Activated CD4-positive, alpha-beta T cell treated with anti-CD3 and anti-CD28 coated beads for 36 hours (primary cell): ENCODE results near the gene CDC42EP3. TPM values are rescaled to one million over a fixed set of nuclear protein-coding genes. Genes with fewer than 3 reads are reported as not detected.

ENCODE experiments used
- ATAC-seq: fragments of 200-7000 bp; cut with Tn5 transposase; one replicate; pipeline ENCODE4 v1.10.0; 2021; ENCODE audit warnings: mild to moderate bottlenecking, moderate library complexity
- CTCF ChIA-PET: fragments of 350-600 bp; sonication (Branson Sonifier 250); formaldehyde crosslinking; loops from one replicate; lab custom pipeline; 2021; ENCODE audit warnings: antibody characterized with exemption; lab: Charles Lee
- POLR2A ChIA-PET: fragments of 350-600 bp; sonication (Branson Sonifier 250); formaldehyde crosslinking; loops from one replicate; lab custom pipeline; 2021; ENCODE audit warnings: antibody characterized with exemption, inconsistent platforms; lab: Charles Lee
- DNase-seq: peaks from one replicate; pipeline ENCODE4 v3.0.0-alpha.2; 2020
- H3K27ac Mint-ChIP-seq: one replicate; pipeline ENCODE4 v1.8.0; 2021; ENCODE audit warnings: mixed read lengths
- H3K27me3 Mint-ChIP-seq: one replicate; pipeline ENCODE4 v1.8.0; 2021; ENCODE audit warnings: mixed read lengths
- H3K36me3 Mint-ChIP-seq: one replicate; pipeline ENCODE4 v1.8.0; 2021; ENCODE audit warnings: low read depth, mixed read lengths
- H3K4me1 Mint-ChIP-seq: one replicate; pipeline ENCODE4 v1.8.0; 2021; ENCODE audit warnings: mixed read lengths
- H3K4me3 Mint-ChIP-seq: one replicate; pipeline ENCODE4 v1.8.0; 2021; ENCODE audit warnings: mild to moderate bottlenecking, moderate library complexity, mixed read lengths
- H3K9me3 Mint-ChIP-seq: one replicate; pipeline ENCODE4 v1.8.0; 2021; ENCODE audit warnings: low read depth, mixed read lengths
- intact Hi-C, 2 experiments: fragments of 100-400 bp; cut with DNase I in 1 of 2; cut with micrococcal nuclease in 1 of 2; formaldehyde crosslinking; loops; one replicate each; pipeline versions ENCODE4 v1.14.2 to v1.15.1; 2022 to 2024; cut with DNase I, micrococcal nuclease
- total RNA-seq, 2 experiments: library from RNA; stranded (reverse); gene quantifications; one replicate each; pipeline ENCODE4 v1.2.3, GENCODE V29; 2021

CDC42EP3 gene
- total RNA-seq = 10 to 100 TPM; 16.4 to 25.2 TPM

- Mint-ChIP-seq H3K27ac (peak within 1 kb of the TSS; percentile 83), H3K4me1 (peaks cover 44% of the 10 kb centered on the region), H3K27me3 (no peaks in the 10 kb centered on the region), H3K4me3 (peak within 1 kb of the TSS; percentile 83), H3K36me3 (peaks cover 10% of the 10 kb centered on the region), H3K9me3 (no peaks in the 10 kb centered on the region)
- peak; percentile 70 for ATAC-seq
- ChIA-PET POLR2A (interaction anchor here (0.6 to 0.7 kb wide), 2 partner anchors 183 to 709 kb away, joined by 4 to 7 read pairs; no protein-coding TSS in a partner anchor), CTCF (interaction anchor here (0.6 to 1.3 kb wide), 7 partner anchors 23 to 256 kb away, joined by 3 to 6 read pairs (median 3); no protein-coding TSS in a partner anchor)
- peak; percentile 82 for DNase-seq
- intact Hi-C loops = loop anchor here (1.0 to 5.0 kb wide), 12 partner anchors 13 to 706 kb away; partner anchors contain the start of genes ATL2 (in 1 of the 2), CEBPZ (in 1 of the 2), NDUFAF7 (in 1 of the 2) and PRKD3 (in 1 of the 2)
These were observed at the start of gene CDC42EP3 for GRCh38 chr2:37671009-37671815. Gene CDC42EP3, minus strand, starts transcription at chr2:37671642. Its CDS starts 25,055 bp downstream, at chr2:37646587.

- ChIA-PET POLR2A (no interaction called here), CTCF (no interaction called here)
- Mint-ChIP-seq H3K36me3 (no peaks in the 10 kb centered on the region), H3K9me3 (peaks cover 5% of the 10 kb centered on the region), H3K27ac (no peak overlapping the region), H3K27me3 (no peaks in the 10 kb centered on the region), H3K4me3 (no peak overlapping the region), H3K4me1 (no peaks in the 10 kb centered on the region)
- no peak for ATAC-seq
- intact Hi-C loops = no loop called here
- no peak for DNase-seq
These were observed 49.7 kb upstream of the CDC42EP3 start for GRCh38 chr2:37721201-37721560.

GRCh38 chr2:37720533-37721200 lies 49.2 kb upstream of the CDC42EP3 start:
- ATAC-seq (no peak), DNase-seq (no peak)
- ChIA-PET POLR2A (no interaction called here), CTCF (no interaction called here)
- H3K27me3 Mint-ChIP-seq = no peaks in the 10 kb centered on the region
- peaks cover 6% of the 10 kb centered on the region for H3K9me3 Mint-ChIP-seq
- intact Hi-C loops = no loop called here
- no peaks in the 10 kb centered on the region for H3K4me1 Mint-ChIP-seq
- no peak overlapping the region for H3K27ac Mint-ChIP-seq
- no peak overlapping the region for H3K4me3 Mint-ChIP-seq
- H3K36me3 Mint-ChIP-seq = no peaks in the 10 kb centered on the region

- peaks cover 1% of the 10 kb centered on the region for H3K36me3 Mint-ChIP-seq
- peaks cover 3% of the 10 kb centered on the region for H3K4me1 Mint-ChIP-seq
- H3K27me3 Mint-ChIP-seq = no peaks in the 10 kb centered on the region
- no peak for ATAC-seq
- POLR2A ChIA-PET = interaction anchor here (0.6 kb wide), 1 partner anchor 52 kb away, joined by 3 read pairs; no protein-coding TSS in a partner anchor
- H3K4me3 Mint-ChIP-seq = no peak overlapping the region
- no peak overlapping the region for H3K27ac Mint-ChIP-seq
- intact Hi-C loops = no loop called here
- CTCF ChIA-PET = interaction anchor here (1.1 kb wide), 1 partner anchor 114 kb away, joined by 3 read pairs; no protein-coding TSS in a partner anchor
- peaks cover 13% of the 10 kb centered on the region for H3K9me3 Mint-ChIP-seq
- DNase-seq = no peak
These were observed 47.2 kb upstream of the CDC42EP3 start for GRCh38 chr2:37718515-37719161.

GRCh38 chr2:37713258-37713700 lies 41.8 kb upstream of the CDC42EP3 start:
- ChIA-PET CTCF (interaction anchor here (1.9 kb wide), 1 partner anchor 164 kb away, joined by 7 read pairs; no protein-coding TSS in a partner anchor), POLR2A (interaction anchor here (0.6 to 1.0 kb wide), 2 partner anchors 336 to 971 kb away, joined by 3 read pairs; no protein-coding TSS in a partner anchor)
- intact Hi-C loops = no loop called here
- H3K4me1 Mint-ChIP-seq = peaks cover 28% of the 10 kb centered on the region
- ATAC-seq (peak; percentile 75), DNase-seq (peak; percentile 23)
- peaks cover 1% of the 10 kb centered on the region for H3K36me3 Mint-ChIP-seq
- H3K9me3 Mint-ChIP-seq = peaks cover 11% of the 10 kb centered on the region
- no peaks in the 10 kb centered on the region for H3K27me3 Mint-ChIP-seq
- no peak overlapping the region for H3K27ac Mint-ChIP-seq
- no peak overlapping the region for H3K4me3 Mint-ChIP-seq

- H3K27ac Mint-ChIP-seq = peak overlapping the region; percentile 17
- H3K4me1 Mint-ChIP-seq = peaks cover 31% of the 10 kb centered on the region
- intact Hi-C loops = no loop called here
- no peaks in the 10 kb centered on the region for H3K27me3 Mint-ChIP-seq
- H3K4me3 Mint-ChIP-seq = no peak overlapping the region
- H3K9me3 Mint-ChIP-seq = peaks cover 11% of the 10 kb centered on the region
- POLR2A ChIA-PET = interaction anchor here (0.6 to 0.7 kb wide), 2 partner anchors 36 to 84 kb away, joined by 3 read pairs; no protein-coding TSS in a partner anchor
- CTCF ChIA-PET = no interaction called here
- ATAC-seq = no peak
- no peak for DNase-seq
- H3K36me3 Mint-ChIP-seq = peaks cover 1% of the 10 kb centered on the region
These were observed 40.4 kb upstream of the CDC42EP3 start for GRCh38 chr2:37711831-37712230.

- Mint-ChIP-seq H3K27me3 (no peaks in the 10 kb centered on the region), H3K9me3 (peaks cover 9% of the 10 kb centered on the region), H3K4me1 (peaks cover 36% of the 10 kb centered on the region), H3K4me3 (no peak overlapping the region), H3K36me3 (peaks cover 1% of the 10 kb centered on the region), H3K27ac (peak overlapping the region; percentile 17)
- ChIA-PET POLR2A (no interaction called here), CTCF (interaction anchor here (0.6 kb wide), 2 partner anchors 309 to 368 kb away, joined by 3 to 4 read pairs; no protein-coding TSS in a partner anchor)
- ATAC-seq (peak; percentile 64), DNase-seq (peak; percentile 30)
- intact Hi-C loops = no loop called here
These were observed 39.9 kb upstream of the CDC42EP3 start for GRCh38 chr2:37711308-37711731.

- Mint-ChIP-seq H3K9me3 (no peaks in the 10 kb centered on the region), H3K4me3 (no peak overlapping the region), H3K27me3 (no peaks in the 10 kb centered on the region), H3K27ac (no peak overlapping the region), H3K36me3 (no peaks in the 10 kb centered on the region), H3K4me1 (peaks cover 38% of the 10 kb centered on the region)
- ChIA-PET POLR2A (no interaction called here), CTCF (no interaction called here)
- ATAC-seq (no peak), DNase-seq (no peak)
- intact Hi-C loops = no loop called here
These were observed 37.7 kb upstream of the CDC42EP3 start for GRCh38 chr2:37709111-37709510.

GRCh38 chr2:37708146-37708545 lies 36.7 kb upstream of the CDC42EP3 start:
- ATAC-seq (no peak), DNase-seq (no peak)
- intact Hi-C loops = no loop called here
- CTCF ChIA-PET = no interaction called here
- no peaks in the 10 kb centered on the region for H3K36me3 Mint-ChIP-seq
- no peaks in the 10 kb centered on the region for H3K9me3 Mint-ChIP-seq
- POLR2A ChIA-PET = no interaction called here
- H3K4me1 Mint-ChIP-seq = peaks cover 30% of the 10 kb centered on the region
- no peaks in the 10 kb centered on the region for H3K27me3 Mint-ChIP-seq
- H3K4me3 Mint-ChIP-seq = no peak overlapping the region
- no peak overlapping the region for H3K27ac Mint-ChIP-seq

- ChIA-PET POLR2A (interaction anchor here (0.5 kb wide), 1 partner anchor 318 kb away, joined by 4 read pairs; no protein-coding TSS in a partner anchor), CTCF (interaction anchor here (1.2 kb wide), 1 partner anchor 22 kb away, joined by 3 read pairs; no protein-coding TSS in a partner anchor)
- Mint-ChIP-seq H3K27ac (no peak overlapping the region), H3K27me3 (no peaks in the 10 kb centered on the region), H3K9me3 (no peaks in the 10 kb centered on the region), H3K4me3 (no peak overlapping the region), H3K36me3 (no peaks in the 10 kb centered on the region), H3K4me1 (peaks cover 26% of the 10 kb centered on the region)
- ATAC-seq (no peak), DNase-seq (no peak)
- intact Hi-C loops = no loop called here
These were observed 36.0 kb upstream of the CDC42EP3 start for GRCh38 chr2:37707393-37707792.
